Transverse colon (tissue), 3 donors: ENCODE results near the gene GTF2A2.

ENCODE experiments used
- CTCF ChIP-seq, 5 experiments: fragments of 200-600 bp in 3 of 5; fragments of 450-650 bp in 2 of 5; sonication (generic) in 3 of 5; IDR thresholded peaks; 1 replicate in 2 of 5; 2 replicates in 3 of 5; pipeline ENCODE4 v1.5.1; 2016 to 2017; ENCODE audit warnings: antibody characterized with exemption in 5 of 5, inconsistent platforms in 3 of 5, mild to moderate bottlenecking in 2 of 5, moderate library complexity in 1 of 5
- EP300 ChIP-seq: sonication (generic); formaldehyde crosslinking; IDR thresholded peaks from one replicate; pipeline ENCODE4 v1.6.1; 2017; ENCODE audit warnings: antibody characterized with exemption, low read depth
- POLR2A ChIP-seq: fragments of 450-650 bp; IDR thresholded peaks from one replicate; pipeline ENCODE4 v1.6.1; 2016; ENCODE audit warnings: antibody characterized with exemption, mild to moderate bottlenecking, moderate library complexity

- TF ChIP-seq POLR2A (peak; percentile 41), EP300 (no peak), CTCF (IDR thresholded peaks at IDR 0.05) (no peak)
These were observed 62.8 kb downstream of the GTF2A2 start for GRCh38 chr15:59594493-59594942.
